Middle frontal gyrus (tissue), 1 donor: ENCODE results near the gene MOB2.
"Not testable (repeated sequence)": the region's sequence is repeated elsewhere in the genome, so short reads cannot be mapped to it uniquely, and the experiment has no call there.

Source experiments
- DNase-seq: peaks from one replicate; pipeline ENCODE4 v3.0.0-alpha.2; 2015; ENCODE audit warnings: low spot score; ENCODE audit errors: extremely low spot score

The MOB2 gene

DNA sequence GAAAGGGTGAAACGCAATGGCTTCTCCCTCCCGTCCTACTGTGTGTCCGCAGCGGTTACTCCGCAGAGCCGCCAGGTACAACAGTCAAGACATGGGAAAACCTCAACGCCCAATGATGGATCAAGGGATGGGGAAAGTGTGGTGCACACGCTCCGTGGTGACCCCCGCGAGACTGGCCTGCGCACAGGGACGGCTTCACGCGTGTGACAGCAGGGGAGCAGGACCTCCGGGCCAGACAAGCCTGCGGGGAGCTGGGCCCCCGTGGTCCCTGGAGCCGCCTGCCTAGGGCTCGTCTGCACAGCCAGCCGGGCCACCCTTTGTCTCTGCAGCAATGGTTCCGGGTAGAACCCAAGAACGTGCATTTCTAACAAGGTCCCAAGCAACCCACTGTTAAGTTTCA is 31.7 kb upstream of the MOB2 start:
- DNase-seq: no peak

DNA sequence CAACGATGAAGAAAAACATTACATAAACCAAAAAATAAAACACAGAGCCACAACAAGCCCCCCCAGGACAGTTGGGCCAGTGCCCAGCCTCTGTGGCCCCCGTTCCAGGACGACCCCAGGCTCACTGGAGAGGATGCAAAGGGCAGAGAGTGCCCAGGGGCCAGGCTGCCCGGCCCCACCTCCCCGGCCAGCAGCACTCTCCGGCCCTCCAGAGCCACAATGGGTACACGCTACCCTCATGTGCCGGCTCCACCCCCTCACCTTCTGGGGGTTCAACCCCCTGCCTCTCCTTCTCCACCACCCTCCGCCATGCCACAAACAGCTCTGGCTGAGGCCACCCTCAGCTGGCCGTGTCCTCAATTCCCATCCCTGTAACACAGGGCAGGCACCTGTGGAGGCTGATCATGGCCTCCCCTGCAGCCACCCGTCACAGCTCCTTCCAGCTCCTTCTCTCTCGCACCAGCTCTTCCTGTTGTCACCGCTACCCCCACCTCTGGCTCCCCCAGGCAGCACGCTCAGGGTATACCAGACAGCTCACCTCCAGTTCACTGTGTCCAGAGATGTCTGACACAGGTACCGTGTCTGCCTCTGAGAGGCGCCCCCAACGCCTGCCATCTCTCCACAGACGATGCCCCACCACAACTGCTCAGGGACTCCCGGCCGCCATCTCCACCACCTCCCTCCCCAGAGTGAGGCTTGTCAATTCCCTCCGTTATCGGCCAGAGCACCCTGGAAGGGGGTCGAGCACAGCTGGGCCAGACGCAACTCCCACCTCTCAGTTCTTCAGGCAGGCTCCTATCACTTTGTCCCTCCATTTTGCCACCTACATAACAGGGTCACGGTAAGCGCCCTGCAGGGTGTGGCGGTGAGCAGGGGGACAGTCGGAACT is 30.8 kb upstream of the MOB2 start:
- DNase-seq: no peak

DNA sequence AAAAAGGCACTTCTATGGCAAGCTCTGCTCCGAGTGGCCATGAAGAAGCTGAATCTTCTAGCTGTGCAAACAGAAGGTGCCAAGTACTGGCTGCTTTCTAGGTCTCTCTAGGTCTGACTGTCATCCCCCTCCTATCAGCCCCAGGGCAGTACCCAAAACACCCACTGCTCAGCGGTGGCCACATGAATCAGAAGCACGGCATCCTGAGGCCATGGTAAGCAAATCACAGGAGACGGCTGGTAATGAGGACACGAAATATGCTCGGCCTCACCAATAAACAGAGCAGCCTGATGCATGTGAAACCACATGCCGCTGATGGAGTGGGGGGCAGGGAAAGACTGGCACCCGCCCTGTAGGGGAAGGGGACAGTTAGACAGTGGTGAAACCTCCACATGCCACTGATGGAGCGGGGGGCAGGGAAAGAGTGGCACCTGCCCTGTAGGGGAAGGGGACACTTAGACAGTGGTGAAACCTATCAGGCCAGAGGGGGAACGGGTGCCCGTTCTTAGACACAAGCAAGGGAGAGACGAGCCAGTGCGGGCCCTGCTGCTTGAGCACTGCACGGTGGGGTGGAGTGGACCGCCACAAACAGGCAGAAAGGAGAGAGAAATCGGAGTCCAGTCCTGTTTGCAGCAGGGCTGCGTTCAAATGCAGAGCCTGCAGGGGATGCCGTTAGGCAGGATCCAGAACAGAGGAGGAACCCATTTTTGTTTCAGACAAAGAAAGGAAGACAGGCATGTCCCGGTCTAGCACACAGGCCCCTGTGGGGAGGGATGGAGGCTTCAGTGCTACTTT is 29.9 kb upstream of the MOB2 start:
- no peak for DNase-seq

DNA sequence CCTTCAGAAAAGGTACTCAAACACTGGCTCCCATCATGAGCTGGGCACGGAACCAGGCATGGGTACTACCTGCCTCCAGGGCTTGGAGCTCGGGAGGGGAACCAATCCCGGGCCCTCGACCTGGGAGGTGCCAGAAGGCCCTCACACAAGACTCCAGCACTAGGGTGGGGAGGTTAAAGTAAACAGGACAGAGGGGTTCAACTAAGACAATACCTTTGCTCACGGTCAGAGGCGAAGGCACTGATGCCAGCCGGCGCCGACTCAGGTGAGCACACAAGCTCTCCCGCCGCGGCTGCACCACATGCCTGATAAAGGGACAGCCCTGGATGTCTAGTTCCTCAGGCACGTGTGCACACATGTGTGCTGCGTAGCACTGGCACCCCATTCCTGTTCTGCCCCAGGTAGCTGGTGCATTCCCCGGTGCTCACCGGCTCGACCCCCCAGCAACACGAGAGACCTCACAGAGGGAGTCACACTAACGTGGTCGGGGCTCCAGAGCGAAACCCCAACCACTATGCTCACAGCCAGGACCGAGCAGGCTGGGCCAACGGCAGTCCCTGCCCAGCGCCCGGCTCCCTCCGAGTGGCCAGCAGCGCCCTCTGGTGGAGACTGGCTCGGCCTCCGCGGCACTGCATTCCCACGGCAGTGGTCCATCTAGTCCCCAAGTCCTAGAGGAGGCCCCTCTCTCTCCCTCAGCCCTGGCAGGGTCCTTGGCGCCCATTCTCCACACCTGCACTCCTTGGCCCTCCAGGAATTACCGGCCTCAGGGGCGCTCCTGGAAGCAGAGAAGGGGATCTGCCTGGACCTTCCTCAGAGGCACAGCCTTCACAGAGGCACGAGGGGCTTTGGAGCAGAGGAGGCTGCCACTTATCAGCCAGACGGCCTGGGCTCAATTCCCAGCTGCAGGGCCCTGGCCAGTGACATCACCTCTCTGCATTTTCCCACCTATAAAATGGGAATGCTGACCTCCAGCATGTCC is 28.8 kb upstream of the MOB2 start:
- peak; percentile 63 for DNase-seq

DNA sequence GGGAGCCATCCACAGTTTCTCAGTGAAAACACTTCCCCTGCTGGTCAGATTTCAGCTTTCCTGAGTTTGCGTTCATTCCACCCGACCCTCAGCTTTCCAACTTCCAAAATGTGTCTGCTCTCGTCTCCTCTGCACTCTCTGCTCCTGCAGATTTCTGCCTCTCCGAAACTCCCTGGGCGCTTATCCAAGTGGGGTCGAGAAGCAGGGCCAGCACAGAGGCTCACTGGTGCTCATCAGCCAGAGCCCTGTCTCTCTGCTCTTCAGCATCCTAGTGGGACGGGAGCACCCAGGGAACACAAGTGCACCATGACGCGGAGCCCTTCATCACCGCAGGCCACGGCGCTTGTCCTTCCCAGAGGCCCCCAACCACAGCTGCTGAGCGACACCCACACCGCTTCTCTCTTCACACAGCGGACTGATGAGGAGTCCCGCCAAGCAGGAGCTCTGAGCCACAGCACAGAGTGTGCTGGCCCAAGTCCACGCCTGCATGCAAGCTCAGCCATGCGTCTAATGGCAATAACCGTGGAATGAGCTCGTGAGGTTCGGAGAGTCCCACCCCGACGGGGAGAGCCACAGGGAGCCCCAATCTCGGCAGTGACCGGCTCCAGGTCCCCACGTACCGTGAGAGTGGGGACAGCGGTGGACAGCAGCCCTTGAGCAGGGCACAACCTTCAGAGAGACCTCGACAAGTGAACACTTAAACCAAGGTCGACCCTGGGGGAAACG is 27.9 kb upstream of the MOB2 start:
- DNase-seq: no peak

DNA sequence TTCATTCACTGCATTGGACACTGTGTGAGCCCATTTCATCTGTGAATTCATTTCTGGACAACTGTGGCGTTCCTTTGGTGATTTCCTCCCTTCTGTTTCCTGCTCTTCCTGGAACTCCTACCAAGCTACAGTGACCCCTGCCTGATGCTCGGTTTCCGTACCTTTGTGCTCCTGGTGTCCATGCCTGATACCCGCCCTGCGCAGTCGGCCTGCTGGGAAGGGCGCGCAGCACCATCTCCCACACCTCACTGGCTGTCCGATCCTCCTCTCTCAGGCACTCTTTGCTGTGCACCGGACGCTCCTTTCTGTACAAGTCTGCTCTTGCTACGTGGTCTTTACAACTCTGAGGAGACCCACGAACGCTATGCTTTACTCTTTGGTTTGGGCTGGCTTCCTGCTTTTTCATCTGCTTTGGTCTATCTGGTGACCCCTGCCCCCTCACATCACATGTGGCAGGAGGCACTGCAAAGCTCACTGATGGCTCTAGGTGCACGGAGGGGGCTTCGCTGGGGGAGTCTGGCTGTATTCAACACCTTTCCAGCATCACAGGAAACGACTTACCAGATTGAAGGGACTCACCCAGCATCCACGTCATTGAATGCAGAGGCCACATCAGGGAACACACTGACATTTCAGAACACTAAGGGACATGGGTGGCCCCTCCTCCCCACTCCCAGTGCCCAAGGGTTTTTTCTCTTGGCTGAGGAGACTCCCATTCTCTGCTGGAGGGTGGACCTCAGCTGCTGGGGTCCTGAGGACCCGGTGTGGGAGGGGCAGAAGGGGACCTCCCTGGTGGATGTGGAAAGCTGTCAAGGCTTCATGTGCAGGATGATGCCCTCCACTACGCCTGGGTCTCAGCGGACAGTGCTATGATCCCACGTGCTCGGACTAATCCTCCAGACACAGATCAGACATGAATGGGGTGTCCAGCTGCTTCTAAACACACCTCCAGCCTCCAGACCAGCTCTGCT is 27.0 kb upstream of the MOB2 start:
- no peak for DNase-seq

DNA sequence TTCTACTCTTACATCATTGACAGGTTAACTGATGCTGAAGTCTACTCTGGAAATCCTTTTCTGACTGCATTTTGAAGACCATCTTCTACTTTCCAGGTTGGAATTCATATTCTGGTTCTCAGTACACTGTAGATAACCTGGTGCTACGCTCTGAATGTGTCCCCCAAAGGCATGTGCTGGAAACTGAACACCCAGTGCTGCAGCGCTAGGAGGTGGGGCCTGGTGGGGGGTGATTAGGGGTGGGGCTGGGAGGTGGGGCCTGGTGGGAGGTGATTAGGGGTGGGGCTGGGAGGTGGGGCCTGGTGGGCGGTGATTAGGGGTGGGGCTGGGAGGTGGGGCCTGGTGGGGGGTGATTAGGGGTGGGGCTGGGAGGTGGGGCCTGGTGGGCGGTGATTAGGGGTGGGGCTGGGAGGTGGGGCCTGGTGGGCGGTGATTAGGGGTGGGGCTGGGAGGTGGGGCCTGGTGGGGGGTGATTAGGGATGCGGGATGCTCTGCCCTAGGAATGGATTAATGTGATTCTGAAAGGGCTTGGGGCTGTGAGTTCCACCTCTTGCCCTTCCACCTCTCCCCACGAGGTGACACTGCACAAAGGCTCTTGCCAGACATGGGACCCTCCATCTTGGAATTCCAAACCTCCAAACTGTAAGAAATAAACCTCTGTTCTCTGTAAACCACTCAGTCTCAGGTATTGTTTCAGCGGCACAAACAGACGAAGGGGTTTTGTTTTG is 26.1 kb upstream of the MOB2 start:
- not testable (repeated sequence) for DNase-seq

DNA sequence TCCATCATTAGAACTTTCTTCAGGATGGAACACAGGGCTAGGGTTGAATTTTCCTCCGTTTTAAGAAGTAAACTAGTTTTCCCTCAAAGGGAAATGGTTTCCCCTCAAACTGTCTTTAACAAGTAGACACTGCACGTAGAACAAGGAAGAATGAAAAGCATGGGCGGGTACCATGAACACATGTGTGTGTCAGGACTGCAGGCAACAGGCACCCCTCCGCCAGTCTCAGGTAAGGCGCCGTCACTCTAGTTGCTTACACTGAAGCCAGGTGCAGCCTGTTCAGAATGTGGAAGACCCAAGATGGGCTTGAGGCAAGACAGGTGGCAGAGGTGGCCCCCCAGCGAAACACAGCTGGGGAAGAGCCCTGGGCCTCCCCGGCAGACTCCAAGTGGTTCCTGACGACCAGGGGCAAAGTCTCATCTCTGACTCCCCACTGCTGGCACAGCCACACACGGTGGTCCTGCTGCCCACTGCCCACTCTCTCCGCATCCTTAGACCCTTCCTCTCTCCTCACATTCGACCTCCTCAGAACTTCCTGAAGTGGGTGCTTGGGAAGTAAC is 25.4 kb upstream of the MOB2 start:
- no peak for DNase-seq

DNA sequence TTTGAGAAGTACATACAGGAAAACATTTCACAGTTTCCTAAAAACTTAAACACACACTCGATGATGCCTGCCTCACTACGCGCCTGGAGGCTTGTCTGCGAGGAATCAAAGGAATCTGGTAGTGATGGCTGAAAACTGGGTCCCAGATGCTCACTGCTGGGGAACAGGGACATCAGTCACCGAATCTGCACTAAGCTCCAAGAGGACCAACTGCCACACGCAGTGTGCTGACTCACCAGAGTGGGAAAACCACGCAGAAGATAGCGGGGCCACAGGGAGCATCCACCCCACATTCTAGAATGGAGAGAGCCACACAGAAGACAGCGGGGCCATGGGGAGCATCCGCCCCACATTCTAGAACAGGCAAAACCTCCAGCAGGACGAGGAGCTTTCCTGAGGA is 24.3 kb upstream of the MOB2 start:
- no peak for DNase-seq

DNA sequence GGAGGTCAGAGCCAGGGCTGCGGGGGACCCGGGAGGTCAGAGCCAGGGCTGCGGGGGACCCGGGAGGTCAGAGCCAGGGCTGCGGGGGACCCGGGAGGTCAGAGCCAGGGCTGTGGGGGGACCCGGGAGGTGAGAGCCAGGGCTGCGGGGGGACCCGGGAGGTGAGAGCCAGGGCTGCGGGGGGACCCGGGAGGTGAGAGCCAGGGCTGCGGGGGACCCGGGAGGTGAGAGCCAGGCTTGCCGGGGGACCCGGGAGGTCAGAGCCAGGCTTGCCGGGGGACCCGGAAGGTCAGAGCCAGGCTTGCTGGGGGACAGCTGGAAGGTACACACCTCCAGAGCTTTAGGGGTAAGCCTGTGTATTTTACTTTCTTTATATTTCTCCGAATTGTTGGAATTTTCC is 23.8 kb upstream of the MOB2 start:
- DNase-seq: not testable (repeated sequence)

DNA sequence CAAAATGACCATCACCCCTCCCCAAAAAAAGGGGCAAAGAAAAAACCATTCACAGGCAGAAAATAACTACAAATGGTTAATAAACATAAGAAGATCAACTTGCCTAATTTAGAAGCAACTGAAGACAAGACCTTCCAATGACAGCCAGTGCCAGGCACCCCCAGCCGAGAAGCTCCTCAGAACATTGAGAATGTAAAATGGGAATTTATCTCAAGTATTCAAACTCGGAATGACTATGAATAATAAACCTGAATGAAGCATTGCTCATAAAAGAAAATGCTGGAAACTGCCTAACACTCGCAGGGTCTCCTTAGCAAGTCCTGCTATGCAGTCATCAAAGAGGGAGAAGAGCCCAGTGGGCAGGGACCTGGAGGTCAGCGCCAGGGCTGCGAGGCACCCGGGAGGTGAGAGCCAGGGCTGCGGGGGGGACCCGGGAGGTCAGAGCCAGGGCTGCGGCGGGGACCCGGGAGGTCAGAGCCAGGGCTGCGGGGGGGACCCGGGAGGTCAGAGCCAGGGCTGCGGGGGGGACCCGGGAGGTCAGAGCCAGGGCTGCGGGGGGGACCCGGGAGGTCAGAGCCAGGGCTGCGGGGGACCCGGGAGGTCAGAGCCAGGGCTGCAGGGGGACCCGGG is 23.2 kb upstream of the MOB2 start:
- DNase-seq: no peak

DNA sequence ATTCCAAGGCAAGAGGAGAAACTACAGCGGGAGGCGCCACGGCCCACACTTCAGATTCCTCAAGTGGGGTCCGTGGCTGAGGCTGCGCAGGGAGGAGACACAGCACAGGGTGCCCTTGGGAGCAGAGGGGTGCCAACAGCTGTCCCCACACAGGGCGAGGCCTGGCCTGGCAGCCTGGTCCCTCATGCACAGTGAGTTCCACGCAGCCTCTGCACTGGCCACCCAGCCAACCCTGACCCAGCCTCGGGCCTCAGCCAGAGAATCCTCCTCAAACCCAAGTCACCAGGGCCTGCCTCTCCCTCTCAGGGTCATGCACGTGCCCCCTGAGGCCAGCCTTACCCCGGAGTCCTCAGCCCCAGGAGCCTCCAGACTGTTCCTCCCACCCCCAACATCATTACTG is 22.4 kb upstream of the MOB2 start:
- no peak for DNase-seq

DNA sequence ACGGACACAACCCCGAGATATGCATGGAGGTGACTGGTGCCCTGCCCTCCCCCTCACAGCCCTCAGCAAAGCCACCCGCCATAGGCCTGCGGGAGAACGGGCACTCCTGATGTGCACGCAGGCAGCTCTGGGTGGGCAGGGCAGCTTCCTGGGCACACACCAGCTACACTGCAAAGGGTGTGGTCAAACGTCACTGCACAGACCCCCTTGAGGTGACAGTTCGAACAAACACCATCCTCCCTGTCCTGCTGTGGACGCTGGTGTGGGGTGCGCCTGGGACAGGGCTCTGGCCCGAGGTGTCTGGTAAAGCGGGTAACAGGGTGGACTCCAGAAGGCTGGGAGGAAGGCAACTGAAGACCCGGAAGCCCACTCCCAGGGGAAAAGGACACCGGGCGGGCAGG is 21.9 kb upstream of the MOB2 start:
- DNase-seq: no peak

DNA sequence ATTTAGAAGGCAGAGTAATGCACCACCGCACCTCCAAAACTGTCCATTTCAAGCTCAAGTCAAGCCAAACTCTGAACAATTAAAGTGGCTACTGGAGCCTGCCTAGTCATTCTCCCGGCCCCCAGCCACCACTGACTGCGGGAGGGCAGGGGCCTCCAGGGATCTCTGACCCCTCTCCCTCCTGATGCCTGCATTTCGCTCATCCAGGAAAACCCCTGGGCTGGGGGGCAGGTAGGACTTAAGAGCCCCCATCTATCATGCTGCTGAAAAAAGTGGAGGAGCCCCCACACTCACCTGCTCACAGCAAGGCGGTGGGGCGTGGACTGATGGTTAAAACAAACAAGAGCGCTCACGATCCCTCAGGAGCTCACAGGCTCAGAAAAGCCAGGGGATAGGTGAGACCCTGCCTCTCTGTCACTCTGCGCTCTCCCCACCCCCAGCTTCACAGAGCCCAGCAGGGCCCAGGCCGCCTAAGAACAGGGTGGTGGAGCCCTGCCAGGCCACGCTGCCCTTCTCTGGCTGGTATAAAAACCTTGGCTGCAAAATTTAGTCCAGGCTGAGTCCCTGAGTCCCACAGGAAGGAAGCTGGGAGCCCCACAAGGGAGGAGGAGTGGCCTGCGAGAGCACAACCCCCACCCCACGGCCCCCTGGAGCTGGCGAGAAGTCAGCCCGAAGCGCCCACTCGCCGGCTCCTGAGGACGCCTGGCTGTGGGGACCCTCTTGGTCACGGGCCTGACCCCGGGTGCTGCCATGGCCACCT is 21.0 kb upstream of the MOB2 start:
- no peak for DNase-seq

DNA sequence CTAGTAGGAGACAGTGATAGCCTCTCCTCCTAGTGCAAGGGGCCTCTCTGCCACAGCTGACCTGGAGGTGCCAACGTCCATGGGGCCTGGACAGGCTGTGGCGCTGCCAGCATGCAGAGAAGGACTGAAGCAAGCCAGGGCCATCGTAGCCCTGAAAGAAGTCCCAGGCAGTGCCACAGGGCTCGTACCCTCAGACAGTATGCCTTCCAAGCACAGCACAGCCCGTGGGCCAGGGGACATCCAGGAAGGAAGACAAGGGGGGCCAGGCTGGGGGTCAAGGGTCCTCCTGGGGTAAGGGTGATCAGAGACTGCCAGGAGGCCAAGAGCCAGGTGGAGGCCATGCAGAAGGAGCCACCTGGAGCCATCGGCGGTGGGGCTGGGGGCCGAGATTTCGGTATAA is 20.4 kb upstream of the MOB2 start:
- DNase-seq: no peak

DNA sequence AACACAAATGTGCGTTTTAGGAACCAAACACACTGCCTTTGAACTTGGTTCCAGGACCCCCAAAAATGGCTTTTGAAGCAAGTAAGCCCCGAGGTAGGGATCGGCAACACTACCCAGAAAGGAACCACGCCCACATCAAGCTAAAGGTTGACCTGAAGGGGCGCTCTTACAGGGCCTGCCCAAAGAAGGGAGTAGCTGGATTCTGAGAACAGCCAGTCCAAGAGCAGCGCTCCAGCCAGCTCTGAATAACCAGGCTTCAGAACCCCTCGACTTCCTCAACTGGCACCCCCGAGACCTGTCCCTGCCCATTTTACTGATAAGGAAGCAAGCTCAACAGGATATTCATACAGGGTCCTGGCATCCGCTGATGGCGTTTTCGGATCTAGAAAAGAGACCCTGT is 18.9 kb upstream of the MOB2 start:
- no peak for DNase-seq

DNA sequence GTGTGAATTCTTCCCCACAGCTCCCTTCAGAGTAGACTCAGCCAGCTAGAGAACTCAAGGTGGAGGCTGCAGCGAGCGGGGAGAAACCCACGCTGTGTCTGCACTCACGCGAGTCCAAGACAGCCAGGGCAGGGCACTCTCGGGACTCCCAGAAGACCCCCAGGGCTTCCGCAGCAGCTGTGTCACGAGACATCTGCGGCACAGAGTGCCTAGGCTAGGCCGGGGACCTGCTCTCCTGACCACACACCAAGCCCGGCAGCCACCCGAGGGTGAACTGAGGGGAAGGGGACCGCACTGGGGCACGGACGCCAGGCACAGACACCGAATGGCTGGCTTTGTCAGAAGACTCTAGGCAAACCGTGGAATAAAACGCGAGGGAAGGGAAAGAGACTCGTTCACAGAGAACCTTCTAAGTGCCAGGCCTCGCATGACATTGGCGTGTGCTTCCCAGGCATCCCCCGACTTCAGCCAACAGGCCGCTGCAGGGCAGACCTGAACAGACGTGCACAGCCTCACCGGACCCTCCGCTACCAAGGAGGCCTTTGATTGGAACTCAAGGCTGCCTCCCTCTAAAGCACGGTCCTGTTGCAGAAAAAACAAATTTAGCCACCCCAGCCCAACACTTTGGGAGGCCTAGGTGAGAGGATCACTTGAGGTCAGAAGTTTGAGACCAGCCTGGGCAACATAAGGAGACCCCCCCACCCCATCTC is 18.2 kb upstream of the MOB2 start:
- no peak for DNase-seq
